Measurements from ENCODE around the gene ACAT2. TPM values are rescaled to one million over a fixed set of nuclear protein-coding genes. Genes with fewer than 3 reads are reported as not detected.
"Not testable (repeated sequence)": the region's sequence is repeated elsewhere in the genome, so short reads cannot be mapped to it uniquely, and the experiment has no call there.

Gene ACAT2
- total RNA-seq, 2 donors from 2014 or later: 11.0 to 13.6 TPM

DNA sequence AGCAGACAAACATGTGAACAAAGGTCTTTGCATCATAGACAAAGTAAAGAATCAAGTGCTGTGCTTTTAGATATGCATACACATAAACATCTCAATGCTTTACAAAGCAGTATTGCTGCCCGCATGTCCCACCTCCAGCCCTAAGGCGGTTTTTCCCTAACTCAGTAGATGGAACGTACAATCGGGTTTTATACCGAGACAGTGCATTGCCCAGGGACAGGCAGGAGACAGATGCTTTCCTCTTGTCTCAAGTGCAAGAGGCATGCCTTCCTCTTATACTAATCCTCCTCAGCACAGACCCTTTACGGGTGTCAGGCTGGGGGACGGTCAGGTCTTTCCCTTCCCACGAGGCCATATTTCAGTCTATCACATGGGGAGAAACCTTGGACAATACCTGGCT lies 33.1 kb downstream of the ACAT2 start:
- DNase-seq (ENCODE audit: low spot score): not testable (repeated sequence)

DNA sequence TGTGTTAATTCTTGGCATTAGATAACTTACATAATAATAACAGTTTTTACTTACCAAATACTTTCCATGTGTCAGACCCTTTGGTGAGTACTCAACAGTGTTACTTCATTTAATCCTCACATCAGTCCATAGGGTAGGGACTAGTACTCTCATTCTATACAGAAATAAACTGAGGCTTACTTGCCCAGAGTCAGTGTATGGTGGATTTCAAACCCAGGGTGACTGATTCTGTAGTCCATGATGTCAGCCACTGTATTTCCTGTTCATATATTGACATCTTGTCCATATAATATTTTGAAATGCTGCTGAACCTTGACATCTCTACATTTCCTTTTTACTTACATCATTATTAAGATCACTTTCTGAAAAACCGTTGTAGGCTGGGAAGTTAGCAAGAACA lies 35.7 kb downstream of the ACAT2 start:
- intact Hi-C loops (cut with DNase I): no loop called here

More for the DNA sequence above, 33.1 kb downstream of the ACAT2 start:
- intact Hi-C loops (cut with DNase I): loop anchor here (5.0 kb wide), 2 partner anchors 37 to 42 kb away; no protein-coding TSS in a partner anchor

DNA sequence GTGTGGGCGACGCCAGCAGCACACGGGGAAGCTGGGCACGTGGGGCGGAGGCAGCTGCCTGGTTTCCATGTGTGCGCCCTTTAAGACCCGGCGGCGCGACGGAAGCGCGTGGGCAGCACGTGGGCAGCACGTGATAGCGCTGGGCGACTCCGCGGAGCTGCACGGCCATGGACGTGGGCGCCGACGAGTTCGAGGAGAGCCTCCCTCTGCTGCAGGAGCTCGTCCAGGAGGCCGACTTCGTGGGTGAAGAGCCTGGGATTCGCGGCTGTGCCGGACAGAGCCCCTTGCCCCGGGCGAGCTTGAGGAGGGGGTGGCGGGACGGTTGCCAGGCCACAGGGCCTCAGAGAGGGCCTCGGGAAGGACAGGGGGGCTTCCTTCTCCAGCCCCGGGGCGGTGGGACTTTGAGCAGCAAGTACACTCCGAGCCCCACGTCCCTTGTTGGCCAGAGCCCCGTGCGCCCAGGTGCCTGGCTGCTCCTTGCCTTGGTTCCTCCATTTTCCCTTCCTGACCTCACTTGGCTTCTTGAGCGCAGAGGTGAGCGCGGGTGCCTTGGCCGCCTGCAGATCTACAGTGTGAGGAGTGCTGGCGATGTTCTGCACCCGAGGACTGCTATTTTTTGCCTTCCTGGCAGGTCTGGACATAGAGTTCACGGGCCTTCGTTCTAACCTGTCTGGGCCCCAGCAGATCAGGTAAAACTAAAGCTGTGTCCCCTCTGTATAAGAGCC lies 38.5 kb downstream of the ACAT2 start, which contains the start of gene PNLDC1:
PNLDC1 (plus strand) TSS at position 136 of the 725 bp plus-strand sequence; CDS start at position 168, 32 bp downstream.
- intact Hi-C loops (cut with DNase I): no loop called here
- no peak for DNase-seq (ENCODE audit: low spot score)

More for the DNA sequence above, 35.7 kb downstream of the ACAT2 start:
- DNase-seq (ENCODE audit: low spot score): no peak

DNA sequence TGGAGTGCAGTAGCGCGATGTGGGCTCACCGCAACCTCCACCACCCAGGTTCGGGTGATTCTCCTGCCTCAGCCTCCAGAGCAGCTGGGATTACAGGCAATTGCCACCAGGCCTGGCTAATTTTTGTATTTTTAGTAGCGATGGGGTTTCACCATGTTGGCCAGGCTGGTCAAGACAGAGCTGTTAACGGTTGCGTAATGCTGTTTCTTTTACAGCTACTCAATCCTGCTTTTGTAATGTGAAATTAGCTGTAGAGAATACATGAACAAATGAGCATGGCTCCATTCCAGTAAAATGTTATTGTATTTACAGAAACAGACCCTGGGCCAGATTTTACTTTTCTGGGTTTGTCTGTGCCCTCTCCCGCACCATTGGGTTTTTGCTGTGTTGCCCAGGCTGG lies 40.1 kb downstream of the ACAT2 start:
- intact Hi-C loops (cut with DNase I): no loop called here
- DNase-seq (ENCODE audit: low spot score): no peak

DNA sequence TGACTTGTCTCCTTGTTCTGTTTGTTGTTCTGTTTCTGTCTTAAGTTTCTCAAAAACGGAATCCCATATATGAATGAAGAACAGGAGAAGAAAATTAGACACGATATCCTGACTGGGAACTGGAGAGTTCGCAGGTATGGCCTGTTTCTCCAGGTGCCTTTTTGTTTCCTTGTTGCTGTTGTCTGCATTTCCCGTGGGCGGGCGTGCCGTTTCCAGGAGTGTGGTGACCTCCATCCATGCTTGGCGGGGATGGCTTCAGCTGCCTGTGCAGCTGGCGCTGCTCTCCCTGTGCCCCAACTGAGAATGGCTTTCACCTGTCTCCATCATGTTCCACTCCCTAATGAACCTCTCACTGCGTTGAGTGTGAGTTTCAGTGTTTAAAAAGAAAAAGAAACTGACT lies 42.7 kb downstream of the ACAT2 start:
- no peak for DNase-seq (ENCODE audit: low spot score)
- intact Hi-C loops (cut with DNase I): no loop called here

DNA sequence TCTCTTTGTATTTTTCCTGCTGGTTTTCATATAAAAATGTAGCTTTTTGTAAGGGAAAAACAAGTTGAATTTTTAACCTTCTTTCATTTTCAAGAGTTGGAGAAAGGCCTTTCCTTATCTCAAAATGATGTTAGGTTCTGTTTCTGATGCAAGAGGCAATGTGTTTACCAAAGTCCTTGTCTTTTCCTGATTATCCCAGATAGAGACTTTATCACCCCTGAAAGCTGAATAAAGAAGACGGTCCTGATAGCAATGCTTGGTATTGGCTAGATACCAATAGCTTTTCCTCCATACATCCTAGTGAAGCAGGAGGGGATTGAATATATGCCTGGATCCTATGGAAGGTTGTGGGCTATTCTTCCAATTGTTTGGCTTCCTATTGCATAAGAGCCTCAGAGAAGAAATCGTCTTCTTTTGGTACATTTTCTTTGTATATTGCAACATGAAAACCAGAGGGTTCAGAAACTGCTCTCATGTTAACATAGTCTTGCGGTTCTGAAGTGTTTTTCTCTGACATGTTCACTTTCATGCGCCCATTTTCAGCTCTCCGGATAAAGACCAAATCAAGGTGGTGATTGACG lies 43.7 kb downstream of the ACAT2 start:
- intact Hi-C loops (cut with DNase I): no loop called here
- no peak for DNase-seq (ENCODE audit: low spot score)

DNA sequence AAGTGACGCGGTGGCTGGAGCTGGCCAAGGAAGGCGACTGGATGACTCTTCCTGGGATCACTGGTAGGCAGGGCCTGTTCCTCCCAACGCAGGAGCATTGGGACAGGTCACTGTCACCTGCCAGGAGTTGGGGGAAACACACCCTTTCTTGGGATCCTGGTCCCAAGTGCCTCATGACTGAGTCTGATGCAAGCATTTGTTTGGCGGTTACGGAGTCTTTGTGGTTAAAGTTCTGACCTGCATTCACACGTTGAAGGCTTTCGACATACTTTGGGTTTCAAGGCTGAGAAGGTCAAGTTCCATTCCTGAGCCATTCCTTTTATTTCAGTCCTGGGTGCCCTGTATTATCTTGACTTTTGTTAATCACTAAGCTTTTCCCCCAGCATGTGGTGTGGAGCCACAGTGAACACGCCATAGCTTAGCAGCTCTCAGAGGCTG lies 44.2 kb downstream of the ACAT2 start:
- DNase-seq (ENCODE audit: low spot score): peak; percentile 43
- intact Hi-C loops (cut with DNase I): no loop called here

DNA sequence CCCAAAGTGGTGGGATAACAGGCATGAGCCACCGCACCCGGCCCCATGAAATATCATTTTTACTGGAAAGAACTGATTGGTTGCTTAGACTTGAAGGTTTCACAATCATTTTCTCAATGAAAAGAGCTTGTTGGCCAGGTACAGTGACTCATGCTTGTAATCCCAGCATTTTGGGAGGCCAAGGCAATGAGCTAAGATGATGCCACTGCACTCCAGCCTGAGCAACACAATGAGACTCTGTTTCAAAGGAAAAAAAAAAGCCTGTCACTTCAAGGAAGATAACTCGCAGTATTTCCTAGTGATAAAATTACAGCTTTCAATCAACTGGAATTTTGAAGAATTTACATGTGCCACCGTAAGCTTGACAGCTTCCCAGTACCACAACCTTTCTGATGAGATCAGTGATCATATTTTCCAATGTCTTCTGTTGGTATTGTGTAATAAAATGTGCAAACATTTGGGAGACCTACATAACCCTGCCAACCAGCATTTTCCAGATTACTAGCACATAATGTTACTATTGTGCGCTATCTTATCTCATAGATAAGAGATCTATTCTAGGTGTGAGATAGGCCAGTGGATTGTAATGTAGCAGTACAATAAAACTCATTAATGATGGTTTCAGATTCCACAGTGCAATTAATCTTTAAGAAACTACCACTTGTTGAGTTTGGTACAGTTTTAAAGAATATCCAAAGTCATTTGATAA lies 45.5 kb downstream of the ACAT2 start:
- intact Hi-C loops (cut with DNase I): no loop called here
- peak; percentile 40 for DNase-seq (ENCODE audit: low spot score)

DNA sequence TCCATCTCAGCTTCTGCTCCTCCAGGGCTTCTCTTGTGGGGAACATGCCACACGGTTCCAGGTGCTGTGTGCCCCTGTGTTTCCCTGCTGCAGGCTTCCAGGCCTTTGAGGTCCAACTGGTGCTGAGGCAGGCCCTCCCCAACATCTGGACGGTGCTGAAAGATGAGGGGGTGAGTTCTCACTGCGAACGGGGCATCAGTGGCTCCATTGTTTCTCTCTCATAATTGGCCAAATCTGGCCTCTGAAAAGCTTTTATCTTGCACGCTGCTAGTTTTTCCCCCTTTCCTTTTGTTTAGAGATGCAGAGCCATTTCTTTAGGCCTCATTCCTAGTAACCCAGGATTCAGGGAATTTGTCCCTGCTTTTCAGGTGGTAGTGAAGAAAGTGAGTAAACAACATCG lies 46.8 kb downstream of the ACAT2 start:
- DNase-seq (ENCODE audit: low spot score): peak; percentile 63
- intact Hi-C loops (cut with DNase I): no loop called here

DNA sequence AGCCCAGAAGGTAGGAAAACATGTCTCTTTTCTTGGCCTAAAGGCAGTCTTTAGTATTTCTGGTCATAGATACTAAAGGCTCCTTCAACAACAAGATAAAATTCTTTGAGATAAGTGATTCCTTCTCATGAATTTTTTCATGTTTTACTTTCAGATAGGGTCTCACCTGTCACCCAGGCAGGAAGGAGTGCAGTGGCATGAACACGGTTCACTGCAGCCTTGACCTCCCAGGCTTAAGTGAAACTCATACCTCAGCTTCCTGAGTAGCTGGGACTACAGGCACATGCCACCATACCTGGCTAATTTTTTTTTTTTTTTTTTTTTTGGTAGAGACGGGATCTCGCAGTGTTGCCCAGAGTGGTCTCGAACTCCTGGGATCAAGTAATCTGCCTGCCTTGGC lies 47.3 kb downstream of the ACAT2 start:
- intact Hi-C loops (cut with DNase I): no loop called here
- peak; percentile 9 for DNase-seq (ENCODE audit: low spot score)

DNA sequence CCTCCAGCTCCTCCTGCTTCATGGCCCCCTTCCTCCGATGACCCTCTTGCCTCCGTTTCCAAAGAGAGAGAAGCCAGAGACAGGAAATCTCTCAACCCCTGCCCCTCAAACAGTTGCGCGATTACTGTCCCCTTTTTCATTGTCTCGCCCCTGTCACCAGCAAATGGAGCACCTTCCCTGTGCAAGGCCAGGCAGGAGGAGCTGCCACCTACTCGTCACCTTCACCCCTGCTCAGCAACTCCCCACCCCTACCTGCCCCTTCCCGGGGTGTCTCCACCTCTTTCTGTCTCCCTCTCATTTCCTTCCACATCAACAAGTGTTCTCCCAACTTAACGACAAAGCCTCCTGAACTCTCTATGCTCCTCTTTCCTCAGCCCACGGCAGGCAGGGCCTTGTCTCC lies 51.9 kb downstream of the ACAT2 start:
- DNase-seq (ENCODE audit: low spot score): peak; percentile 55

DNA sequence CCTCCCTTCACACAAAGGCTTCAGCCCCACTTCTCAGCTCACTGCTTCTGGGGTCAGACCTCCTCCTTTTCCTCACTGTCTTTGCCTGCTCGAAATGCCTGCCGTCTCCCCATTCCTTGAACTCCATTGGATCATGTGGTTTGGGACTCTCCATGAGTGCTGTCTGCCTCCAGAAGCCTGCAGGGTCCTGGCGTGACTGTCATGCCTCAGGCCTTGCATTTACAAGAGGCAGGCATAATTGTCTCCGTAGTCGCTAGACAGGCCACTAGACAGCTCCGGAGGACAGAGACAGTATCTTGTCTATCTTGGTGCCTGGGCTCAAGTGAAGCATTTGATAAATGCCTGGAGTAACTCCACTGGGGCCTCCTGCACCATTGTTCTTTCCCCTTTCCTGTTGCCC lies 53.6 kb downstream of the ACAT2 start:
- no peak for DNase-seq (ENCODE audit: low spot score)
- intact Hi-C loops (cut with DNase I): no loop called here

More for the DNA sequence above, 51.9 kb downstream of the ACAT2 start:
- intact Hi-C loops (cut with DNase I): no loop called here

DNA sequence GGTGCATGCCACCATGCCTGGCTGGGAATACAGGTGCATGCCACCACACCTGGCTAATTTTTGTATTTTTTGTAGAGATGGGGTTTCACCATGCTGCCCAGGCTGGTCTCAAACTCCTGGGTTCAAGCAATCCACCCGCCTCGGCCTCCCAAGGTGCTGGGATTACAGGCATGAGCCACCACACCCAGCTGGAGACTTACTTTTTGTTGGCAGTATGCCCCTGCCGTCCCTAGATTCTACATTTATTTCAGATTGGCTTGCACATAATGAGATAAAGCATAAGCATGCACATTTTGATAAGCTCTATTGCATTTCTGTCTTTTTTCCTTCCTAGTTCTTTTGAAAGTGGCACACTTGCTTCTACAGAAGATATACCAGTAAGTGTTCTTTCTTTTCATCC lies 54.9 kb downstream of the ACAT2 start:
- DNase-seq (ENCODE audit: low spot score); intact Hi-C loops (cut with DNase I): not testable (repeated sequence)

DNA sequence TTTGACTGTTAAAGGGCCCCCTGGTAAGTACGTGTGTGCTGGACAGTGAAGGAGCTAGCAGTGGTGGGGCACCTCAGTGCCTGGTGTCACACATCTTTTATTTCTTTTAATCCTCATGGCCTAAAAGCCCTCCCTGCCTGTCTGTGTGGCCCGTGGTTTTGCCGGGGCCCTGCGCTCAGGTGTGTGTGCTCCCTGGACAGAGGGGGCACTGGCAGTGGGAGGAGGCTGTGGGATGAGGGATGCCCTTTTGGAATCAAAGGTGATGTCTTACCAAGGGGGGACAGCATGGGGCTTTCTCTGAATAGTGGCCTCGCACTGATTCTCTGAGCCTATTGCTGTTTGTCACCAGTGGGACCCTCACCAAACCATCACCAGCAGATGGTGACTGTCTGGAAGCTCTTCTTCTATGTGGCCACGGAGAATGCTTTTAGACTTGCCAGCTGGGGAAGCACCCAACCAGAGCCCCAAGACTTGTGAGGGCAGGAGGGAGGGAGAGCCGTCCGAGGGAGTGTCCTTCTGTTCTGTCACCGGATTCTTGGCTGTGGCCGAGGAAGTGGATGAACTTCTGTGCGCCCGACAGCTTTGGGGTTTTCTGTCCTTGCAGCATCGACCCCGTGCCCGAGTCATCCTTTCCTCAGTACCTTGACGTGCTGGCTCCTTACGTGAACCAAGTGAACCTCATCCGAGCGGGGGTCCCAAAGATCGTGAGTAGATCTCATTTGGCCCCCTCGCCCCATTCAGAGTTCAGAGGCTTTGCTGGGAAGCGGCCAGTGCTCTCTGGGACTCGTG lies 56.3 kb downstream of the ACAT2 start:
- intact Hi-C loops (cut with DNase I): no loop called here
- no peak for DNase-seq (ENCODE audit: low spot score)

DNA sequence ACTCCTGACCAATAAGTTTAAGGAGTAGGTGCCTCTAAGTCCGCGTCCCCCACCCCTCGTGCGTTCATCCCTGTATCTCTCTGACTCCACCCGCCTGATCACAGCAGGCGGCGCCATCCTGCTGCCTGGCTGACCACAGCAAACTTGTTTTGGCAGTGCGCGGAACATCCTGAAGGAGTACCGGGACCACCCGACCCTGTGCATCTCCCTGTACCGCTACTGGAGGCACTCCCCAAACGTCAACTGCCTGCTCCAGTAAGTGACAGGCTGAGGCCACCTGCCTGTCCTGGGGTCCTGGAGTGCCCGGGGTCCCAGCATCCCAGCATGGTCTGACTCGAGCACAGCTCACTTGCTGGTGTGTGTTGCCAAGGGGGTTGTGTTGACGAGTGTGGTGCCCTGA lies 57.3 kb downstream of the ACAT2 start:
- intact Hi-C loops (cut with DNase I): no loop called here
- no peak for DNase-seq (ENCODE audit: low spot score)

DNA sequence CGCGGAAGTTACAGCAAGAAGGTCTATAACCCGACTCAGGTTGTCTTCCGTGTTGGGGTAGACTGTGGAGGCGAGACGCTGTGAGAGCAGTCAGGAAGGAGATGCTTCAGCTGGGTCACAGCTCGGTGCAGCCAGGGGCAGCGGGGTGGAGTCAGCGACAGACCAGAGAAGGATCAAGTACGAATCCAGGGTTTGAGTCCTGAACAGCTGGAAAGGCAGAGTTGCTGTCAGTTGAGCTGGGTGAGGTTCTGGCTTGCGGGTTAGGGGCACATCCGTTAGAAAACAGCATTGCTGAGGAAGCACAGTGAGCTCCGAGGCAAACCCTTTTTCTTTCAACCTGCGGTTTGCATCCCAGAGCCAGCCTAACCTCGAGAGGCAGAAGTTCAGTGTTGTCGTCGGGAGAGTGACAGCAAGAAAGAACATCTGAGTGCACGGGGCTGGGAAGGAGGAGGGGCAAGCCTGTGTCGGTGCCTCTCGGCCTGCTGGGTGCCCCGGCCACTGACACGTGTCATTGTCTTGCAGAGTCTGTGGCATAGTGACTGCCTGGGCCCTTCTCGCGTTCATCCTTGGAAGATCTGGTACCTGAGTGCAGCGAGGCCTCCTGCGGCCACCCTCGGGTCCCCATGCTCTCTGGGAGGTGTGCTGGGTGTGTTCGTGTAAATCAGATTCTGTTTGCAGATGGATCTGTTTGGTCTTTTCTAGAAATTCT lies 58.2 kb downstream of the ACAT2 start:
- intact Hi-C loops (cut with DNase I): no loop called here
- DNase-seq (ENCODE audit: low spot score): no peak

DNA sequence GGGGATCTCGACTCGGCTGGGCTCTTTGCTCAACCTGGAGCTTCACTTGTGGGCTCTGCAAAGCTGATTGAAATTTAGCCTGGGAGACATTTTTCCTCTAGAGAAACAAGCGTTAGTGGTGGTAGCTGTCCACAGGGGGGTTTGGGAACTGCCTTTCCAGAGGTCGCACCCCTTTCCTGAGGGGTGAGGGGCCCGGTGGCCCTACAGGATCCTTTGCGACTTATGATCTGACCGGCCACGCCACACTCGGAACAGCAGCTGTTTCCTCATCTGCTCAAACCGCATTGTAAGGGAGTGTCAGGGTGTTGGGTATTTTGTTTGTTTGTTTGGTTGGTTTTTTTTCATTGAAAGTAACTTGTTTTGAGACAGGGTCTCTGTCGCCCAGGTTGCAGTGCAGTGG lies 59.3 kb downstream of the ACAT2 start:
- DNase-seq (ENCODE audit: low spot score): peak; percentile 30
- intact Hi-C loops (cut with DNase I): no loop called here

DNA sequence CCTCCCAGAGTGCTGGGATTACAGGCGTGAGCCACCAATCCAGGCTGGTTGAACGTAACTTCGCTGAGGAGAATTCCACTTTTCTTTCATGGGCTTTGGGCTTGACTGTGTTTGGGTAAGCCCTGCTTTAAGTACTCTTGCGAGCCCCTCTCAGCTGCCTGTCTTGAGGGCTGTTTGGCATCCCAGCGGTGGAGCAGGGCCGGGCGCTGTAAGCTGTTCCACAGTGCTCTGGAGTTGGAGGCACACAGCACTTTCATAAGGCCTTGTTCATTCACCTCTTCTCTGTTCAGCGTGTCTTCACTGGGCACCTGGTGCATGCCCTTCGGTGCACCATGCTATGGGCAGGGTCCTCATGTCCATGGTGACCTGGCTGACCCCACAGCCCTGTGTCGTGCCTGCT lies 59.9 kb downstream of the ACAT2 start:
- intact Hi-C loops (cut with DNase I): no loop called here
- DNase-seq (ENCODE audit: low spot score): peak; percentile 80

DNA sequence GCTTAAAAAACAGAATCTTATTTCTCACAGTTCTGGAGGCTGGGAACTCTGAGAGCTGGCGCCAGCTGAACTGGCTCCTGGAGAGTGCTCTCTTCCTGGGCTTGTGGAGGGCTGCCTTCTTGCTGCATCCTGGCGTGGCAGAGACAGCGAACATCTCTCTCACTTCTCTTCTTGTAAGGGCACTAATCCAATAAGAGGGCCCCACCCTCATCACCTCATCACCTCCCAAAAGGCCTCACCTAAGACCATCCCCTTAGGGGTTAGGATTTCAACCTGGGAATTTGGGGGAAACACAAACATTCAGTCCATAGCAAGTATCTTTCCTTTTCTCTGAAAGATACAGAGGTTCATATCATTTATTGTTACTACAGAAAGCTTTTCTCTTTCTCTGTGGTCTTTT lies 62.1 kb downstream of the ACAT2 start:
- peak; percentile 18 for DNase-seq (ENCODE audit: low spot score)
- intact Hi-C loops (cut with DNase I): no loop called here
